ENCODE results near the gene NAPEPLD. TPM values are rescaled to one million over a fixed set of nuclear protein-coding genes. Genes with fewer than 3 reads are reported as not detected.

The NAPEPLD gene
- total and polyA plus RNA-seq, 2 of the 8 experiments (the other 6 are each of a cell fraction or from before 2014, with no cell fraction given), result 4.2 to 9.9 TPM

GRCh38 chr7:103080923-103081322, 68.0 kb downstream of the NAPEPLD start:
- TF ChIP-seq, protein P1, sequence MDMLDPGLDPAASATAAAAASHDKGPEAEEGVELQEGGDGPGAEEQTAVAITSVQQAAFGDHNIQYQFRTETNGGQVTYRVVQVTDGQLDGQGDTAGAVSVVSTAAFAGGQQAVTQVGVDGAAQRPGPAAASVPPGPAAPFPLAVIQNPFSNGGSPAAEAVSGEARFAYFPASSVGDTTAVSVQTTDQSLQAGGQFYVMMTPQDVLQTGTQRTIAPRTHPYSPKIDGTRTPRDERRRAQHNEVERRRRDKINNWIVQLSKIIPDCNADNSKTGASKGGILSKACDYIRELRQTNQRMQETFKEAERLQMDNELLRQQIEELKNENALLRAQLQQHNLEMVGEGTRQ (IDR thresholded peaks at IDR 0.05; ENCODE audit: low read length), result no peak
- TF ChIP-seq SAP30 (IDR thresholded peaks at IDR 0.05; ENCODE audit: insufficient read depth, insufficient replicate concordance, low read length), result no peak
- no peak overlapping the region for H2BK12ac ChIP-seq (ENCODE audit: low read depth, low read length)
- DNase-seq (ENCODE audit: low read depth in 1 of 2, low spot score in 2 of 2) (no peak), FAIRE-seq (no peak)
- H3K4me2 ChIP-seq (ENCODE audit: insufficient read depth in 1 of 2, low read depth in 2 of 2, low read length in 2 of 2), result no peak overlapping the region
- H2BK15ac ChIP-seq (ENCODE audit: low read length), result no peak overlapping the region
- H3K4ac ChIP-seq (replicated peaks; ENCODE audit: insufficient read length, low read depth, low read length), result no peak overlapping the region
- H3K14ac ChIP-seq (ENCODE audit: insufficient read length), result no peak overlapping the region
- ChIA-PET POLR2A (ENCODE audit: partially characterized antibody) (interaction anchor here (0.9 to 1.4 kb wide), 2 partner anchors 9 to 21 kb away, joined by 3 read pairs; no protein-coding TSS in a partner anchor), CTCF (ENCODE audit: partially characterized antibody) (interaction anchor here (0.9 to 1.1 kb wide), 3 partner anchors 39 to 199 kb away, joined by 3 to 4 read pairs (median 3); no protein-coding TSS in a partner anchor)
- no peak overlapping the region for H4K8ac ChIP-seq (ENCODE audit: extremely low read depth, insufficient read depth, low read length)
- no peak overlapping the region for H2BK120ac ChIP-seq (replicated peaks; ENCODE audit: low read depth, low read length)
- H4K20me1 ChIP-seq (replicated peaks in 1 of 2; ENCODE audit: control insufficient read depth in 1 of 2, insufficient read depth in 2 of 2, low read length in 2 of 2), result no peaks in the 10 kb centered on the region
- no peak overlapping the region; the same call in 1 of the 2 replicates for H3K27ac ChIP-seq (ENCODE audit: low read depth, low read length)
- no peak overlapping the region for H2BK20ac ChIP-seq (ENCODE audit: low read length)
- no peak overlapping the region for H3K9ac ChIP-seq (replicated peaks in 1 of 4; ENCODE audit: extremely low read depth in 1 of 4, low read depth in 3 of 4, low read length in 3 of 4)
- H3K79me1 ChIP-seq (ENCODE audit: low read depth, low read length), result no peaks in the 10 kb centered on the region; the same call in 1 of the 2 replicates
- H2AFZ ChIP-seq (ENCODE audit: low read length), result no peak overlapping the region
- H3K4me3 ChIP-seq (ENCODE audit: extremely low read depth in 1 of 4, insufficient read depth in 2 of 4, low read depth in 3 of 4, low read length in 4 of 4), result no peak overlapping the region
- H2BK5ac ChIP-seq (ENCODE audit: low read depth, low read length), result no peak overlapping the region
- H3K4me1 ChIP-seq (replicated peaks in 1 of 4; ENCODE audit: control insufficient read depth in 3 of 4, insufficient read depth in 4 of 4, low read length in 3 of 4), result peaks cover 0 to 2% (median 0%) of the 10 kb centered on the region in 4 experiments; a peak in 1 of 7 replicates
- no peaks in the 10 kb centered on the region for H3K23me2 ChIP-seq (ENCODE audit: low read depth, low read length)
- H2AK5ac ChIP-seq (ENCODE audit: low read depth, low read length), result no peak overlapping the region
- no peak overlapping the region for H4K5ac ChIP-seq (ENCODE audit: insufficient read length, low read depth, low read length)
- 95% methylated on average over 2 of the region's 2 CpGs; no CpG with 5 or more reads in 1 of the 2 experiments for WGBS, 2 experiments (ENCODE audit: extremely low coverage in 1 of 2, insufficient coverage in 1 of 2, insufficient read length in 1 of 2, insufficient replicate concordance in 2 of 2, low coverage in 1 of 2, low lambda C conversion rate in 2 of 2, missing lambda C conversion rate in 1 of 2)
- H3K18ac ChIP-seq (ENCODE audit: extremely low read depth, low read length), result no peak overlapping the region
- no peak overlapping the region for H3K56ac ChIP-seq (replicated peaks; ENCODE audit: insufficient read length, low read depth, low read length)
- H3K9me3 ChIP-seq (ENCODE audit: insufficient read depth in 2 of 2, low read depth in 1 of 2, low read length in 1 of 2), result no peaks in the 10 kb centered on the region
- H4K91ac ChIP-seq (replicated peaks; ENCODE audit: insufficient read length, low read length), result no peak overlapping the region
- peaks cover 0 to 42% of the 10 kb centered on the region in 2 experiments; a peak in 2 of 4 replicates for H3K79me2 ChIP-seq (ENCODE audit: control insufficient read depth in 1 of 2, insufficient read depth in 2 of 2, low read length in 2 of 2)
- H3K36me3 ChIP-seq (ENCODE audit: control insufficient read depth in 2 of 4, insufficient read depth in 4 of 4, low read length in 3 of 4), result peaks cover 4 to 16% (median 7%) of the 10 kb centered on the region in 4 experiments; a peak in 6 of 8 replicates
- H3K23ac ChIP-seq (ENCODE audit: insufficient read length), result no peak overlapping the region
- no peaks in the 10 kb centered on the region for H3K27me3 ChIP-seq (replicated peaks in 1 of 4; ENCODE audit: control insufficient read depth in 3 of 4, extremely low read depth in 1 of 4, insufficient read depth in 3 of 4, low read length in 3 of 4)

All from H1 (cell line).